K562 (cell line): ENCODE measurements around the gene SLAIN2. TPM values are rescaled to one million over a fixed set of nuclear protein-coding genes. Genes with fewer than 3 reads are reported as not detected.

ENCODE experiments used
- BRD9 ChIP-seq: fragments of 450-650 bp; IDR thresholded peaks from 2 replicates; pipeline ENCODE4 v1.6.1; 2018; ENCODE audit warnings: low read depth; ENCODE audit not compliant: partially characterized antibody
- CTBP1 ChIP-seq: fragments of 450-650 bp; IDR thresholded peaks from 2 replicates; pipeline ENCODE4 v1.6.1; 2016; ENCODE audit warnings: borderline replicate concordance
- CXXC5 ChIP-seq: fragments of 250-450 bp; sonication (Bioruptor Pico); IDR thresholded peaks from 2 replicates; pipeline ENCODE4 v1.8.0; 2022; ENCODE audit warnings: inconsistent platforms, mild to moderate bottlenecking, moderate library complexity
- FOXK1 ChIP-seq: sonication (generic); formaldehyde crosslinking; IDR thresholded peaks from 2 replicates; pipeline ENCODE4 v1.8.0; 2022; ENCODE audit warnings: missing genetic modification reagents, mild to moderate bottlenecking, borderline replicate concordance
- FOXM1 ChIP-seq, 2 experiments: fragments of 450-650 bp in 1 of 2; sonication (generic) in 1 of 2; formaldehyde crosslinking in 1 of 2; IDR thresholded peaks; 2 replicates each; pipeline versions ENCODE4 v1.6.1 to v1.9.0; 2017 to 2022; ENCODE audit warnings: low read depth in 2 of 2, mild to moderate bottlenecking in 2 of 2, missing genetic modification reagents in 1 of 2, moderate library complexity in 1 of 2
- GTF2F1 ChIP-seq: IDR thresholded peaks from 2 replicates; pipeline ENCODE4 v1.6.1; 2011; ENCODE audit warnings: low read depth, low read length, improper control_type of control experiment
- MAFG ChIP-seq: fragments of 450-650 bp; conservative IDR thresholded peaks from 2 replicates; pipeline ENCODE4 v1.6.1; 2016; ENCODE audit warnings: missing genetic modification characterization, missing compliant biosample characterization
- MTA3 ChIP-seq: fragments of 450-650 bp; formaldehyde crosslinking; IDR thresholded peaks from 2 replicates; pipeline ENCODE4 v1.6.1; 2017; ENCODE audit warnings: mild to moderate bottlenecking, borderline replicate concordance
- MYC ChIP-seq, 2 experiments: fragments of 250-450 bp in 1 of 2; sonication (Bioruptor Pico) in 1 of 2; IDR thresholded peaks; 2 replicates each; pipeline versions ENCODE4 v1.5.1 to v1.6.1; 2012 to 2021; ENCODE audit warnings: low read depth in 2 of 2, borderline replicate concordance in 1 of 2, improper control_type of control experiment in 1 of 2, low read length in 1 of 2, mild to moderate bottlenecking in 1 of 2, moderate library complexity in 1 of 2
- NBN ChIP-seq: fragments of 450-650 bp; IDR thresholded peaks from 2 replicates; pipeline ENCODE4 v1.6.1; 2016; ENCODE audit warnings: low read depth, mild to moderate bottlenecking
- NFATC3 ChIP-seq: fragments of 450-650 bp; IDR thresholded peaks from 2 replicates; pipeline ENCODE4 v1.6.1; 2017; ENCODE audit warnings: mild to moderate bottlenecking
- PHF20 ChIP-seq: fragments of 450-650 bp; IDR thresholded peaks from 2 replicates; pipeline ENCODE4 v1.6.1; 2018; ENCODE audit not compliant: partially characterized antibody
- RCOR1 ChIP-seq, 2 experiments: IDR thresholded peaks; 2 replicates each; pipeline ENCODE4 v1.6.1; 2012; ENCODE audit warnings: low read depth in 2 of 2, low read length in 2 of 2, borderline replicate concordance in 1 of 2, improper control_type of control experiment in 1 of 2
- SMARCA5 ChIP-seq: fragments of 450-650 bp; IDR thresholded peaks from 2 replicates; pipeline ENCODE4 v1.6.1; 2016
- SMARCE1 ChIP-seq: fragments of 450-650 bp; IDR thresholded peaks from 2 replicates; pipeline ENCODE4 v1.7.1; 2016; ENCODE audit warnings: mild to moderate bottlenecking
- SRSF7 ChIP-seq: fragments of 200-400 bp; formaldehyde crosslinking; optimal IDR thresholded peaks from 2 replicates; pipeline ENCODE3; 2017; ENCODE audit warnings: mild to moderate bottlenecking, low read depth, low read length
- ZNF764 ChIP-seq: fragments of 250-450 bp; sonication (Bioruptor Pico); IDR thresholded peaks from 2 replicates; pipeline ENCODE4 v1.4.0; 2020; ENCODE audit warnings: low read depth, mild to moderate bottlenecking, moderate library complexity
- polyA plus RNA-seq, 8 experiments: library from polyadenylated mRNA; depleted of rRNA in 4 of 8; stranded (reverse) in 5 of 8; unstranded in 3 of 8; fragments of >200 nt; fragmentation: Nextera tagmentation in 2 of 8; fragmentation: Illumina TruSeq in 1 of 8; extraction: Ambion mirVana in 2 of 8; extraction: Trizol in 1 of 8; gene quantifications; 2 replicates each; pipeline versions ENCODE4 v1.2.1 to v1.2.3, GENCODE V29; 2011 to 2014; ENCODE audit warnings: inconsistent platforms in 1 of 8, missing spikeins in 1 of 8
- total RNA-seq, 7 experiments: library from RNA; depleted of rRNA in 6 of 7; stranded (reverse); fragments of >200 nt in 6 of 7; fragmentation: Illumina TruSeq in 2 of 7; extraction: Trizol in 2 of 7; gene quantifications; 2 replicates each; pipeline versions ENCODE4 v1.2.1 to v1.2.3, GENCODE V29; 2011 to 2021; ENCODE audit warnings: low replicate concordance in 1 of 7
- TF ChIP-seq, protein P1 (sequence below): fragments of 450-650 bp; IDR thresholded peaks from 2 replicates; pipeline ENCODE4 v1.6.1; 2016; ENCODE audit warnings: mild to moderate bottlenecking
- TF ChIP-seq, protein P2 (sequence below): fragments of 250-450 bp; sonication (Bioruptor Pico); IDR thresholded peaks from 2 replicates; pipeline ENCODE4 v1.4.0; 2020

SLAIN2 gene
- total and polyA plus RNA-seq, 9 of the 15 experiments (the other 6 are each of a cell fraction or from before 2014, with no cell fraction given) = 3.5 to 116 (median 35.0) TPM

DNA sequence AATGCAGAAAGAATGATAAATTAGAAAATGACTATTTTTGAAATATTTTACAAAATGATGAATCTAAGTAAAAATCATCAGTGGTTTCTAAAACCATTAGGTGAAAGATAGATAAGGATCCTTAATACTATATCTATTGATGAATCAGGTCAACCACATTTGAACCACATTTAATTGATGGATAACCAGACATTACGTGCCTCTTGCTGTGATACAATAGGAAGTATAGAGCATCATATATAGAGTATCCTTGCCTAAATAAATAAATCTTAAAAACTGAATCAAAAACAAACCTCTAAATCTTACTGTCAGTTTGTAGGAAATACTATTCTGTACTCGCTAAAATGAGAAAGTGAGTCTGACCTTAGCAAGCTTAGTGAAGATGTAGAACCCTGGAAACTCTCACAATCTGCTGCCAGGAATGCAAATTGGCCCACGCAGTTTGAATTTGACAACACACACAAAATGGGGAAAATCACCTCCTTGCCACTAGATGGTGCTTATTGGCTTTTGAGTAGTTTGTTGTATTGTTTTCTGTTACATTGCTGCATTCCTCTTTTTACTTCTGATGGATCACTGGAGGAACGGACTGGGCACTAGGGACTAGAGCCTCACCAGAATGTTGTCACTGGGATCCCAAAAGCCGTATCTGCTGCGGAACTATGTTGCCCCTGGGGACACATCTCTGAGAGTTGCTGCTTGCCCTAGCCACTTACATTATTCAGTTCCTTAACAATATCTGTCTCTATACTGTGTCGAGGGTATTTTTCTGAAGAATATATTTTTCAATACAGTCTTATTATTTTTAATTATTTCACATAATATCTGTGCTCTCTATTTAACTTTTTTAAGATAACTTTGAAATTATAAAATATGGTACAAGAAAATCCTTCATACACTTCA is 25.4 kb upstream of the SLAIN2 start (continued):
- TF ChIP-seq, protein P1, sequence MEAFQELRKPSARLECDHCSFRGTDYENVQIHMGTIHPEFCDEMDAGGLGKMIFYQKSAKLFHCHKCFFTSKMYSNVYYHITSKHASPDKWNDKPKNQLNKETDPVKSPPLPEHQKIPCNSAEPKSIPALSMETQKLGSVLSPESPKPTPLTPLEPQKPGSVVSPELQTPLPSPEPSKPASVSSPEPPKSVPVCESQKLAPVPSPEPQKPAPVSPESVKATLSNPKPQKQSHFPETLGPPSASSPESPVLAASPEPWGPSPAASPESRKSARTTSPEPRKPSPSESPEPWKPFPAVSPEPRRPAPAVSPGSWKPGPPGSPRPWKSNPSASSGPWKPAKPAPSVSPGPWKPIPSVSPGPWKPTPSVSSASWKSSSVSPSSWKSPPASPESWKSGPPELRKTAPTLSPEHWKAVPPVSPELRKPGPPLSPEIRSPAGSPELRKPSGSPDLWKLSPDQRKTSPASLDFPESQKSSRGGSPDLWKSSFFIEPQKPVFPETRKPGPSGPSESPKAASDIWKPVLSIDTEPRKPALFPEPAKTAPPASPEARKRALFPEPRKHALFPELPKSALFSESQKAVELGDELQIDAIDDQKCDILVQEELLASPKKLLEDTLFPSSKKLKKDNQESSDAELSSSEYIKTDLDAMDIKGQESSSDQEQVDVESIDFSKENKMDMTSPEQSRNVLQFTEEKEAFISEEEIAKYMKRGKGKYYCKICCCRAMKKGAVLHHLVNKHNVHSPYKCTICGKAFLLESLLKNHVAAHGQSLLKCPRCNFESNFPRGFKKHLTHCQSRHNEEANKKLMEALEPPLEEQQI = peak; percentile 73
- no peak for TF ChIP-seq SRSF7
- TF ChIP-seq CXXC5 (CRISPR knock-in tag) = 0 out of 2 replicates have a peak, but pooled peaks have one; percentile 14
- TF ChIP-seq, protein P2, sequence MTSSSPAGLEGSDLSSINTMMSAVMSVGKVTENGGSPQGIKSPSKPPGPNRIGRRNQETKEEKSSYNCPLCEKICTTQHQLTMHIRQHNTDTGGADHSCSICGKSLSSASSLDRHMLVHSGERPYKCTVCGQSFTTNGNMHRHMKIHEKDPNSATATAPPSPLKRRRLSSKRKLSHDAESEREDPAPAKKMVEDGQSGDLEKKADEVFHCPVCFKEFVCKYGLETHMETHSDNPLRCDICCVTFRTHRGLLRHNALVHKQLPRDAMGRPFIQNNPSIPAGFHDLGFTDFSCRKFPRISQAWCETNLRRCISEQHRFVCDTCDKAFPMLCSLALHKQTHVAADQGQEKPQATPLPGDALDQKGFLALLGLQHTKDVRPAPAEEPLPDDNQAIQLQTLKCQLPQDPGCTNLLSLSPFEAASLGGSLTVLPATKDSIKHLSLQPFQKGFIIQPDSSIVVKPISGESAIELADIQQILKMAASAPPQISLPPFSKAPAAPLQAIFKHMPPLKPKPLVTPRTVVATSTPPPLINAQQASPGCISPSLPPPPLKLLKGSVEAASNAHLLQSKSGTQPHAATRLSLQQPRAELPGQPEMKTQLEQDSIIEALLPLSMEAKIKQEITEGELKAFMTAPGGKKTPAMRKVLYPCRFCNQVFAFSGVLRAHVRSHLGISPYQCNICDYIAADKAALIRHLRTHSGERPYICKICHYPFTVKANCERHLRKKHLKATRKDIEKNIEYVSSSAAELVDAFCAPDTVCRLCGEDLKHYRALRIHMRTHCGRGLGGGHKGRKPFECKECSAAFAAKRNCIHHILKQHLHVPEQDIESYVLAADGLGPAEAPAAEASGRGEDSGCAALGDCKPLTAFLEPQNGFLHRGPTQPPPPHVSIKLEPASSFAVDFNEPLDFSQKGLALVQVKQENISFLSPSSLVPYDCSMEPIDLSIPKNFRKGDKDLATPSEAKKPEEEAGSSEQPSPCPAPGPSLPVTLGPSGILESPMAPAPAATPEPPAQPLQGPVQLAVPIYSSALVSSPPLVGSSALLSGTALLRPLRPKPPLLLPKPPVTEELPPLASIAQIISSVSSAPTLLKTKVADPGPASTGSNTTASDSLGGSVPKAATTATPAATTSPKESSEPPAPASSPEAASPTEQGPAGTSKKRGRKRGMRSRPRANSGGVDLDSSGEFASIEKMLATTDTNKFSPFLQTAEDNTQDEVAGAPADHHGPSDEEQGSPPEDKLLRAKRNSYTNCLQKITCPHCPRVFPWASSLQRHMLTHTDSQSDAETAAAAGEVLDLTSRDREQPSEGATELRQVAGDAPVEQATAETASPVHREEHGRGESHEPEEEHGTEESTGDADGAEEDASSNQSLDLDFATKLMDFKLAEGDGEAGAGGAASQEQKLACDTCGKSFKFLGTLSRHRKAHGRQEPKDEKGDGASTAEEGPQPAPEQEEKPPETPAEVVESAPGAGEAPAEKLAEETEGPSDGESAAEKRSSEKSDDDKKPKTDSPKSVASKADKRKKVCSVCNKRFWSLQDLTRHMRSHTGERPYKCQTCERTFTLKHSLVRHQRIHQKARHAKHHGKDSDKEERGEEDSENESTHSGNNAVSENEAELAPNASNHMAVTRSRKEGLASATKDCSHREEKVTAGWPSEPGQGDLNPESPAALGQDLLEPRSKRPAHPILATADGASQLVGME (CRISPR knock-in tag) = no peak
- 0 out of 2 replicates have a peak, but pooled peaks have one; percentile 19 for TF ChIP-seq MYC (IDR thresholded peaks at IDR 0.05; ENCODE audit: low read depth, low read length)
- TF ChIP-seq MYC (CRISPR knock-in tag; IDR thresholded peaks at IDR 0.05; ENCODE audit: borderline replicate concordance, low read depth) = no peak
- no peak for TF ChIP-seq FOXK1 (CRISPR knock-in tag)
- TF ChIP-seq SMARCA5 = peak; percentile 86
- TF ChIP-seq NBN = 0 out of 2 replicates have a peak, but pooled peaks have one; percentile 62
- no peak for TF ChIP-seq PHF20
- TF ChIP-seq ZNF764 (CRISPR knock-in tag) = no peak
- peak; percentile 21; the same call in 1 of the 2 replicates for TF ChIP-seq CTBP1
- TF ChIP-seq MAFG = no peak
- TF ChIP-seq BRD9 = peak; percentile 37
- peak; percentile 15; the same call in 1 of the 2 replicates for TF ChIP-seq FOXM1 (IDR thresholded peaks at IDR 0.05; ENCODE audit: low read depth)
- no peak for TF ChIP-seq FOXM1 (CRISPR knock-in tag; IDR thresholded peaks at IDR 0.05; ENCODE audit: low read depth)
- TF ChIP-seq SMARCE1 = no peak
- TF ChIP-seq GTF2F1 = no peak
- TF ChIP-seq RCOR1 (IDR thresholded peaks at IDR 0.05; ENCODE audit: borderline replicate concordance in 1 of 2, low read depth in 2 of 2, low read length in 2 of 2) = 0 out of 4 replicates have a peak, but pooled peaks of 1 of the 2 experiments have one; percentile 32
- no peak for TF ChIP-seq MTA3
- TF ChIP-seq NFATC3 = no peak
